K562 (cell line): ENCODE measurements around the gene FNBP1. TPM values are rescaled to one million over a fixed set of nuclear protein-coding genes. Genes with fewer than 3 reads are reported as not detected.
A peak's percentile ranks its signal among the peaks of the same experiment; 100 is the strongest.

Experiments
- ATAC-seq: fragments of 200-7000 bp; cut with Tn5 transposase; 3 replicates; pipeline ENCODE4 v1.9.1; 2020; ENCODE audit warnings: moderate library complexity
- BruUV-seq: library from RNA; stranded (reverse); fragments of 400-500 nt; replicated peaks from 2 replicates; lab custom pipeline; 2021; lab: Mats Ljungman, UMichigan
- CTCF ChIA-PET: fragments of 300-600 bp; formaldehyde crosslinking; extraction: SDS; loops from one replicate; lab custom pipeline; 2021; ENCODE audit warnings: low intra/inter-chr PET ratio; lab: Yijun Ruan, JAX
- POLR2A ChIA-PET: fragments of 300-600, 350-650 bp; sonication (Branson Sonifier 250); formaldehyde crosslinking; extraction: SDS; loops from one replicate; lab custom pipeline; 2021; ENCODE audit warnings: antibody characterized with exemption, inconsistent platforms; lab: Yijun Ruan, JAX
- DNase-seq, 4 experiments: peaks; one replicate each; pipeline versions ENCODE4 v3.0.0 to v3.0.0-alpha.2; 2011 to 2018; ENCODE audit warnings: low spot score in 3 of 4, mixed read lengths in 3 of 4; ENCODE audit errors: extremely low read depth in 1 of 4
- FAIRE-seq: peaks from 2 replicates; lab custom pipeline; 2011; peaks lifted over from hg19 to GRCh38; lab: Jason Lieb, UNC
- H2AFZ ChIP-seq: 2 replicates; pipeline ENCODE4 v1.6.0; 2011; ENCODE audit warnings: low read depth, low read length, control low read depth, inconsistent platforms
- H3K27ac ChIP-seq: fragments of 200-600 bp; 3 replicates; pipeline ENCODE4 v1.8.0; 2011; ENCODE audit warnings: low read depth, mild to moderate bottlenecking, control low read depth, inconsistent platforms, low read length, moderate library complexity, mixed read lengths; ENCODE audit errors: extremely low read depth
- H3K27me3 ChIP-seq, 2 experiments: fragments of 300-600 bp in 1 of 2; 2 replicates in 1 of 2; 3 replicates in 1 of 2; pipeline versions ENCODE4 v1.6.0 to v1.8.0; 2011; ENCODE audit warnings: inconsistent platforms in 2 of 2, low read length in 2 of 2, mild to moderate bottlenecking in 1 of 2, mixed read lengths in 1 of 2, moderate library complexity in 1 of 2; ENCODE audit not compliant: control insufficient read depth in 2 of 2, insufficient read depth in 2 of 2
- H3K36me3 ChIP-seq: fragments of 300-600 bp; 3 replicates; pipeline ENCODE4 v1.8.0; 2011; ENCODE audit warnings: mild to moderate bottlenecking, low read length, inconsistent platforms; ENCODE audit not compliant: control insufficient read depth, insufficient read depth
- H3K4me1 ChIP-seq, 2 experiments: fragments of 200-600 bp in 1 of 2; replicated peaks in 1 of 2; 2 replicates in 1 of 2; 3 replicates in 1 of 2; pipeline versions ENCODE4 v1.5.1 to v1.8.0; 2011; ENCODE audit warnings: inconsistent platforms in 2 of 2, low read length in 2 of 2, mild to moderate bottlenecking in 1 of 2, mixed read lengths in 1 of 2, moderate library complexity in 1 of 2; ENCODE audit not compliant: control insufficient read depth in 2 of 2, insufficient read depth in 2 of 2
- H3K4me2 ChIP-seq: 2 replicates; pipeline ENCODE4 v1.6.1; 2011; ENCODE audit warnings: low read length, control low read depth, inconsistent platforms, mixed read lengths; ENCODE audit not compliant: insufficient read depth
- H3K4me3 ChIP-seq: fragments of 200-600 bp; sonication (generic), shearing (Covaris generic); 2 replicates; pipeline ENCODE4 v1.5.1; 2016; ENCODE audit warnings: control low read depth, inconsistent platforms
- H3K79me2 ChIP-seq: fragments of 200-600 bp; 3 replicates; pipeline ENCODE4 v1.8.0; 2011; ENCODE audit warnings: low read length, inconsistent platforms; ENCODE audit not compliant: control insufficient read depth, insufficient read depth
- H3K9ac ChIP-seq, 2 experiments: 2 replicates each; pipeline versions ENCODE4 v1.6.0 to v1.6.1; 2011; ENCODE audit warnings: low read depth in 2 of 2, low read length in 2 of 2, control low read depth in 1 of 2, inconsistent platforms in 1 of 2, mild to moderate bottlenecking in 1 of 2, mixed read lengths in 1 of 2; ENCODE audit not compliant: insufficient read depth in 1 of 2
- H3K9me1 ChIP-seq: one replicate; pipeline ENCODE4 v1.6.0; 2011; ENCODE audit warnings: inconsistent platforms, mild to moderate bottlenecking, low read length, moderate library complexity; ENCODE audit not compliant: control insufficient read depth, insufficient read depth
- H3K9me3 ChIP-seq: replicated peaks from 2 replicates; pipeline ENCODE4 v1.5.1; 2011; ENCODE audit warnings: low read depth, low read length, inconsistent platforms; ENCODE audit not compliant: control insufficient read depth, insufficient read depth
- H4K20me1 ChIP-seq: replicated peaks from 2 replicates; pipeline ENCODE4 v1.6.1; 2011; ENCODE audit warnings: low read length, inconsistent platforms, mixed read lengths; ENCODE audit not compliant: control insufficient read depth, insufficient read depth
- NFRKB ChIP-seq: fragments of 450-650 bp; IDR thresholded peaks from 2 replicates; pipeline ENCODE4 v1.6.1; 2016; ENCODE audit warnings: low read depth
- ZNF134 ChIP-seq: fragments of 250-450 bp; sonication (Bioruptor Pico); conservative IDR thresholded peaks from 2 replicates; pipeline ENCODE4 v1.4.0; 2020
- ZNF354B ChIP-seq: fragments of 250-450 bp; sonication (Bioruptor Pico); IDR thresholded peaks from 2 replicates; pipeline ENCODE4 v1.4.0; 2020
- WGBS: fragments of 100-300 bp; shearing (Covaris generic); methylation state at CpG from one replicate; pipeline ENCODE4 v1.1.6; 2016; ENCODE audit warnings: low coverage, mixed read lengths; ENCODE audit not compliant: insufficient coverage; ENCODE audit errors: missing lambda C conversion rate; 5-methylcytosine and 5-hydroxymethylcytosine counted together
- in situ Hi-C: fragments of 300-500 bp; cut with MboI; formaldehyde crosslinking; loops from 4 replicates; pipeline ENCODE4 v1.15.0; 2018; ENCODE audit warnings: inconsistent platforms, mixed read lengths
- intact Hi-C: fragments of 100-400 bp; cut with micrococcal nuclease; formaldehyde crosslinking; loops from 2 replicates; pipeline ENCODE4 v1.14.2; 2022
- polyA plus RNA-seq, 8 experiments: library from polyadenylated mRNA; depleted of rRNA in 4 of 8; stranded (reverse) in 5 of 8; unstranded in 3 of 8; fragments of >200 nt; fragmentation: Nextera tagmentation in 2 of 8; fragmentation: Illumina TruSeq in 1 of 8; extraction: Ambion mirVana in 2 of 8; extraction: Trizol in 1 of 8; gene quantifications; 2 replicates each; pipeline versions ENCODE4 v1.2.1 to v1.2.3, GENCODE V29; 2011 to 2014; ENCODE audit warnings: inconsistent platforms in 1 of 8, missing spikeins in 1 of 8
- total RNA-seq, 7 experiments: library from RNA; depleted of rRNA in 6 of 7; stranded (reverse); fragments of >200 nt in 6 of 7; fragmentation: Illumina TruSeq in 2 of 7; extraction: Trizol in 2 of 7; gene quantifications; 2 replicates each; pipeline versions ENCODE4 v1.2.1 to v1.2.3, GENCODE V29; 2011 to 2021; ENCODE audit warnings: low replicate concordance in 1 of 7
- TF ChIP-seq, protein P1 (sequence below): sonication (generic); formaldehyde crosslinking; IDR thresholded peaks from 2 replicates; pipeline ENCODE4 v1.8.1; 2022; ENCODE audit warnings: missing genetic modification reagents

The FNBP1 gene
- total and polyA plus RNA-seq, 9 of the 15 experiments (the other 6 are each of a cell fraction or from before 2014, with no cell fraction given): 1.8 to 14.9 (median 7.6) TPM

DNA sequence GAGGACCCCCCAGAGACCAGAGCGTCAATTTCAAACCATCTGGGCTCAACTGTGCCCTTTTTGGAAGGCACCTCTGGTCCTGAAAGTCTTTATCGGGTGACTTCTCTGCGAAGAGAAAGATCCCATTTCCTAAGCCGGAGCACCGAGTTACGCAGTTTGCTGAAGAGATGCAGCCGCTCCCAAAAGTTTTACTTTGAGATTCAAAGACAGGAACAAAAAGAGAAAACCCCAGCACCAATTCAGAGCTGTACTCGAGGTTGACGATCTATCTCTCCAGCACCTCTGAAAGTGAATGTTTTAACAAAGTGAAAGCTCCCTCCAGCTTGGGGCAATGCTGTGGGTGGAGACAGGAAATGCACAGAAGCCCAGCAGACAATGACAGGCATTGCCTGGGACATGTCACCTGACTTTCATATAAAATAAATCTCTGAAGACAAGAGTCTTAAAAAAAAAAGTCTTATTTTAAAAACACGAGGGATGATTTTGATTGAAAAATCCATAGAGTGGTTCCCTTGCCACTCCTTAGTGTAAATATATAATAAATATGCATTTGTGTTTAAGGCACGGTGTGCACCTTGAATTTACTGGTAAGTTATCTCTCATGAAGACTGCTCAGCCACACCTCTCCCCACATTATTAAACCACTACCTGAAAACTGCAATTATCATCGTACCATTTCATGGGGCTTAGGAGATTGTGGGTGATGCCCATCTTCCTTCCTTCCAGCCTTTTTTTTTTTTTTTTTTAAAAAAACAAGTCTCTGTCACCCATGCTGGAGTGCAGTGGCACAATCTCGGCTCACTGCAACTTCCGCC, 79.9 kb downstream of the FNBP1 start (continued):
- TF ChIP-seq, protein P1, sequence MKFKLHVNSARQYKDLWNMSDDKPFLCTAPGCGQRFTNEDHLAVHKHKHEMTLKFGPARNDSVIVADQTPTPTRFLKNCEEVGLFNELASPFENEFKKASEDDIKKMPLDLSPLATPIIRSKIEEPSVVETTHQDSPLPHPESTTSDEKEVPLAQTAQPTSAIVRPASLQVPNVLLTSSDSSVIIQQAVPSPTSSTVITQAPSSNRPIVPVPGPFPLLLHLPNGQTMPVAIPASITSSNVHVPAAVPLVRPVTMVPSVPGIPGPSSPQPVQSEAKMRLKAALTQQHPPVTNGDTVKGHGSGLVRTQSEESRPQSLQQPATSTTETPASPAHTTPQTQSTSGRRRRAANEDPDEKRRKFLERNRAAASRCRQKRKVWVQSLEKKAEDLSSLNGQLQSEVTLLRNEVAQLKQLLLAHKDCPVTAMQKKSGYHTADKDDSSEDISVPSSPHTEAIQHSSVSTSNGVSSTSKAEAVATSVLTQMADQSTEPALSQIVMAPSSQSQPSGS: no peak
- no peak for TF ChIP-seq ZNF134 (CRISPR knock-in tag)

DNA sequence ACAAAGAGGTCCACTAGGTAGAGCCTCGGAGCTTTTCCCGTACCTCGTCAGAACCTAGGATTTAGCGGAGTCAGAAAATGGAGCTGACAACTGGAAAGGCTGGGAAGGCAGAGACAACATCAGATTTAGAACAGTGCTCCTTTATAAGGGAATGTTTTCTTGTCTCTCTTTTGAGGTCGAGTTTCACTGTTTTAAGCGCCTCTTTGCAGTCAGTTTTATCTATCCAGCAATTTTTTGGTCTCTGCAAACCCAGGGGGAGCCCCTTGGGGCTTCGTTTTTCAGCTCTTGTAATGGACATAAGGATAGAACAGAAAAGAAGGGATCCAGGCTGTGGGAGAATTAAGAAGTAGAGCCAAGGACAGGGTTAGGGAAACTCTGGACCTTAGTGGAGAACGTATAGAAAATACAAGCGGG, 80.5 kb downstream of the FNBP1 start:
- Histone ChIP-seq H3K4me3 (peak overlapping the region; percentile 37), H3K4me1 (peaks cover 0 to 18% of the 10 kb centered on the region in 2 experiments; a peak in 3 of 5 replicates), H3K9me3 (no peaks in the 10 kb centered on the region), H2AFZ (peak overlapping the region; percentile 91), H3K79me2 (no peaks in the 10 kb centered on the region), H3K9ac (peak overlapping the region; percentile 70 to 91; a peak in 3 of 4 replicates), H3K4me2 (peak overlapping the region; percentile 78), H3K27me3 (no peaks in the 10 kb centered on the region), H3K27ac (peak overlapping the region; percentile 41), H3K9me1 (no peaks in the 10 kb centered on the region), H4K20me1 (no peaks in the 10 kb centered on the region), H3K36me3 (no peaks in the 10 kb centered on the region)
- peak in 1 of 4 experiments; percentile 10 for DNase-seq
- ChIA-PET POLR2A (interaction anchor here (0.7 to 1.6 kb wide), 3 partner anchors 11 to 20 kb away, joined by 3 to 5 read pairs (median 4); no protein-coding TSS in a partner anchor), CTCF (no interaction called here)
- 19% methylated on average over 9 of the region's 9 CpGs for WGBS
- peak; percentile 48 for ATAC-seq
- intact Hi-C loops (no loop called here), in situ Hi-C loops (no loop called here)
- no TSS peak for BruUV-seq
- TF ChIP-seq NFRKB (0 out of 2 replicates have a peak, but pooled peaks have one; percentile 24), ZNF354B (CRISPR knock-in tag) (no peak)
- no peak for FAIRE-seq
